ENCODE measurements around the gene CSRP1.

DNA sequence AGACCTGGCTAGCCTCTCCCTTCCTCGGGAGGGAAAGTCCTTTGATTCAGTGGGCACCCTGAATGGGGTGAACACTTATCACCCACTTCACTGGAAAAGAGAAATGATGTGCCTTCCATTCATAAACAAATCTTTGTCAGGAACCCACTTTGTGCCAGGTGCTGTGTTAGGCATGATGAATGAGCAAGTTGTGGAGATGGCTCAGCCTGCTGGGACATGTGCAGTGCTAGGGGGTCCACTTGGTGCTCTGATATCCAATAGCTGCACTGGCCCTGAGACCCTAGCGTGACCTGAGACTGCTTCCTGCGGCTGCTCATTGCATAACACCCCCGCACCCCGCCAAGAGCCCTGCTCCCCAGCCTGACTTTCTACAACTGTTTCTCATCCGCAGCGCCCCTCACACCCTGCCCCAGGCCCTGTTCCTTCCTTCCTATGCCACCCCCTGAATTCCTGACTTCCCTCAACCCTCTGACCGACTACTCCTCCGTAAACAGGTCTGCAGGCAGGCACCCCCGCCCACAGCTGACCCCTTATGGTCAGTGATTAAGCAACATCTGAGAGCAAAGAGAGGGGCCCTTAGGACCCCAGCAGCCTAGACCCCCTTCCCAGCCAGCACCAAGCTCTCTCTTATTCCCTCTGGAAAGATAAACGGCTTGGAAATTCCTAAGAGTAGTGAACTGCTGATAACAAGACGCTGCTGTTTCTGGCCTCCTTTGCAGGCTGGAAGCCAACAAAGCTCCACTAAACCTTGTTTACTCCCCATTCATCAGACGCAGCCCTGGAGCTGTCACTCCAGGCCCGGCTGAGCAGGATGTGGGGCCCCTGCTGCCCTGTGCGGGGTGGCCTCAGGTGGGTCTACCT is 12.9 kb downstream of the CSRP1 start:
- TF ChIP-seq CEBPB (IDR thresholded peaks at IDR 0.05), result no peak
- TF ChIP-seq, protein P1, sequence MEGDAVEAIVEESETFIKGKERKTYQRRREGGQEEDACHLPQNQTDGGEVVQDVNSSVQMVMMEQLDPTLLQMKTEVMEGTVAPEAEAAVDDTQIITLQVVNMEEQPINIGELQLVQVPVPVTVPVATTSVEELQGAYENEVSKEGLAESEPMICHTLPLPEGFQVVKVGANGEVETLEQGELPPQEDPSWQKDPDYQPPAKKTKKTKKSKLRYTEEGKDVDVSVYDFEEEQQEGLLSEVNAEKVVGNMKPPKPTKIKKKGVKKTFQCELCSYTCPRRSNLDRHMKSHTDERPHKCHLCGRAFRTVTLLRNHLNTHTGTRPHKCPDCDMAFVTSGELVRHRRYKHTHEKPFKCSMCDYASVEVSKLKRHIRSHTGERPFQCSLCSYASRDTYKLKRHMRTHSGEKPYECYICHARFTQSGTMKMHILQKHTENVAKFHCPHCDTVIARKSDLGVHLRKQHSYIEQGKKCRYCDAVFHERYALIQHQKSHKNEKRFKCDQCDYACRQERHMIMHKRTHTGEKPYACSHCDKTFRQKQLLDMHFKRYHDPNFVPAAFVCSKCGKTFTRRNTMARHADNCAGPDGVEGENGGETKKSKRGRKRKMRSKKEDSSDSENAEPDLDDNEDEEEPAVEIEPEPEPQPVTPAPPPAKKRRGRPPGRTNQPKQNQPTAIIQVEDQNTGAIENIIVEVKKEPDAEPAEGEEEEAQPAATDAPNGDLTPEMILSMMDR (IDR thresholded peaks at IDR 0.05), result no peak
- TF ChIP-seq, protein P2, sequence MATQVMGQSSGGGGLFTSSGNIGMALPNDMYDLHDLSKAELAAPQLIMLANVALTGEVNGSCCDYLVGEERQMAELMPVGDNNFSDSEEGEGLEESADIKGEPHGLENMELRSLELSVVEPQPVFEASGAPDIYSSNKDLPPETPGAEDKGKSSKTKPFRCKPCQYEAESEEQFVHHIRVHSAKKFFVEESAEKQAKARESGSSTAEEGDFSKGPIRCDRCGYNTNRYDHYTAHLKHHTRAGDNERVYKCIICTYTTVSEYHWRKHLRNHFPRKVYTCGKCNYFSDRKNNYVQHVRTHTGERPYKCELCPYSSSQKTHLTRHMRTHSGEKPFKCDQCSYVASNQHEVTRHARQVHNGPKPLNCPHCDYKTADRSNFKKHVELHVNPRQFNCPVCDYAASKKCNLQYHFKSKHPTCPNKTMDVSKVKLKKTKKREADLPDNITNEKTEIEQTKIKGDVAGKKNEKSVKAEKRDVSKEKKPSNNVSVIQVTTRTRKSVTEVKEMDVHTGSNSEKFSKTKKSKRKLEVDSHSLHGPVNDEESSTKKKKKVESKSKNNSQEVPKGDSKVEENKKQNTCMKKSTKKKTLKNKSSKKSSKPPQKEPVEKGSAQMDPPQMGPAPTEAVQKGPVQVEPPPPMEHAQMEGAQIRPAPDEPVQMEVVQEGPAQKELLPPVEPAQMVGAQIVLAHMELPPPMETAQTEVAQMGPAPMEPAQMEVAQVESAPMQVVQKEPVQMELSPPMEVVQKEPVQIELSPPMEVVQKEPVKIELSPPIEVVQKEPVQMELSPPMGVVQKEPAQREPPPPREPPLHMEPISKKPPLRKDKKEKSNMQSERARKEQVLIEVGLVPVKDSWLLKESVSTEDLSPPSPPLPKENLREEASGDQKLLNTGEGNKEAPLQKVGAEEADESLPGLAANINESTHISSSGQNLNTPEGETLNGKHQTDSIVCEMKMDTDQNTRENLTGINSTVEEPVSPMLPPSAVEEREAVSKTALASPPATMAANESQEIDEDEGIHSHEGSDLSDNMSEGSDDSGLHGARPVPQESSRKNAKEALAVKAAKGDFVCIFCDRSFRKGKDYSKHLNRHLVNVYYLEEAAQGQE (IDR thresholded peaks at IDR 0.05), result no peak
- no peak for TF ChIP-seq RARB (CRISPR knock-in tag; IDR thresholded peaks at IDR 0.05)
- TF ChIP-seq MYC (IDR thresholded peaks at IDR 0.05; ENCODE audit: borderline replicate concordance, low read length), result no peak
- TF ChIP-seq CHD2 (IDR thresholded peaks at IDR 0.05; ENCODE audit: low read length, partially characterized antibody), result no peak
- TF ChIP-seq KDM5A (IDR thresholded peaks at IDR 0.05), result no peak
- TF ChIP-seq RCOR1 (IDR thresholded peaks at IDR 0.05; ENCODE audit: low read depth, low read length), result no peak
- TF ChIP-seq EP300 (IDR thresholded peaks at IDR 0.05), result no peak
- TF ChIP-seq, protein P3, sequence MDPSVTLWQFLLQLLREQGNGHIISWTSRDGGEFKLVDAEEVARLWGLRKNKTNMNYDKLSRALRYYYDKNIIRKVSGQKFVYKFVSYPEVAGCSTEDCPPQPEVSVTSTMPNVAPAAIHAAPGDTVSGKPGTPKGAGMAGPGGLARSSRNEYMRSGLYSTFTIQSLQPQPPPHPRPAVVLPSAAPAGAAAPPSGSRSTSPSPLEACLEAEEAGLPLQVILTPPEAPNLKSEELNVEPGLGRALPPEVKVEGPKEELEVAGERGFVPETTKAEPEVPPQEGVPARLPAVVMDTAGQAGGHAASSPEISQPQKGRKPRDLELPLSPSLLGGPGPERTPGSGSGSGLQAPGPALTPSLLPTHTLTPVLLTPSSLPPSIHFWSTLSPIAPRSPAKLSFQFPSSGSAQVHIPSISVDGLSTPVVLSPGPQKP (IDR thresholded peaks at IDR 0.05; ENCODE audit: low read depth, low read length), result no peak
- TF ChIP-seq SREBF2 (IDR thresholded peaks at IDR 0.05), result no peak
- TF ChIP-seq, protein P4, sequence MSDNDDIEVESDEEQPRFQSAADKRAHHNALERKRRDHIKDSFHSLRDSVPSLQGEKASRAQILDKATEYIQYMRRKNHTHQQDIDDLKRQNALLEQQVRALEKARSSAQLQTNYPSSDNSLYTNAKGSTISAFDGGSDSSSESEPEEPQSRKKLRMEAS (IDR thresholded peaks at IDR 0.05), result no peak
- TF ChIP-seq SMC3 (IDR thresholded peaks at IDR 0.05), result no peak
- no peak for TF ChIP-seq POLR2A (IDR thresholded peaks at IDR 0.05; ENCODE audit: low read length)
